Panc1 (cell line): ENCODE results near the gene ARPP21. TPM values are rescaled to one million over a fixed set of nuclear protein-coding genes. Genes with fewer than 3 reads are reported as not detected.

Experiments used
- ATAC-seq: fragments of 200-7000 bp; cut with Tn5 transposase; 2 replicates; pipeline ENCODE4 v1.9.1; 2020; ENCODE audit warnings: mild to moderate bottlenecking, moderate library complexity
- BruUV-seq: library from RNA; stranded (reverse); fragments of 400-500 nt; replicated peaks from 2 replicates; lab custom pipeline; 2021; lab: Mats Ljungman, UMichigan
- CTCF ChIA-PET: fragments of 300-600 bp; sonication (Branson Sonifier 250); formaldehyde crosslinking; loops from one replicate; lab custom pipeline; 2022; ENCODE audit warnings: antibody characterized with exemption; lab: Charles Lee
- POLR2A ChIA-PET: fragments of 300-600 bp; sonication (Branson Sonifier 250); formaldehyde crosslinking; loops from one replicate; lab custom pipeline; 2022; ENCODE audit warnings: antibody characterized with exemption; lab: Charles Lee
- DNase-seq: peaks from one replicate; pipeline ENCODE4 v3.0.0-alpha.2; 2010; ENCODE audit warnings: low read depth, low spot score
- H3K27ac ChIP-seq: 2 replicates; pipeline ENCODE4 v1.5.1; 2011; ENCODE audit warnings: mild to moderate bottlenecking, low read length, inconsistent platforms
- H3K27me3 ChIP-seq: fragments of 200-500 bp; sonication (Bioruptor generic); 2 replicates; pipeline ENCODE4 v1.6.0; 2014; ENCODE audit warnings: low read length, inconsistent platforms; ENCODE audit not compliant: control insufficient read depth, insufficient read depth
- H3K36me3 ChIP-seq: fragments of 200-500 bp; sonication (Bioruptor generic); 2 replicates; pipeline ENCODE4 v1.5.1; 2014; ENCODE audit warnings: inconsistent platforms, mild to moderate bottlenecking, low read length, moderate library complexity; ENCODE audit not compliant: control insufficient read depth, insufficient read depth
- H3K4me1 ChIP-seq: 2 replicates; pipeline ENCODE4 v1.5.1; 2011; ENCODE audit warnings: inconsistent platforms, mild to moderate bottlenecking, low read length, moderate library complexity; ENCODE audit not compliant: control insufficient read depth, insufficient read depth
- H3K4me3 ChIP-seq, 2 experiments: 2 replicates each; pipeline ENCODE4 v1.5.1; 2011 to 2012; ENCODE audit warnings: low read depth in 2 of 2, low read length in 2 of 2, mild to moderate bottlenecking in 2 of 2, inconsistent platforms in 1 of 2, moderate library complexity in 1 of 2
- H3K9me3 ChIP-seq: fragments of 200-500 bp; sonication (Bioruptor generic); 2 replicates; pipeline ENCODE4 v1.5.1; 2014; ENCODE audit warnings: low read depth, mild to moderate bottlenecking, inconsistent platforms, low read length, moderate library complexity; ENCODE audit not compliant: control insufficient read depth, insufficient read depth
- CTCF ChIP-seq: fragments of 450-650 bp; IDR thresholded peaks from 2 replicates; pipeline ENCODE4 v1.5.1; 2017; ENCODE audit warnings: mild to moderate bottlenecking
- POLR2AphosphoS5 ChIP-seq: IDR thresholded peaks from 2 replicates; pipeline ENCODE4 v1.6.1; 2012; ENCODE audit warnings: mild to moderate bottlenecking, low read depth, low read length, moderate library complexity
- REST ChIP-seq, 2 experiments: IDR thresholded peaks; 2 replicates each; pipeline ENCODE4 v1.6.1; 2011 to 2012; ENCODE audit warnings: low read depth in 2 of 2, control low read depth in 1 of 2, low read length in 1 of 2, mild to moderate bottlenecking in 1 of 2, moderate library complexity in 1 of 2; ENCODE audit not compliant: insufficient read depth in 1 of 2
- SIN3A ChIP-seq: IDR thresholded peaks from 2 replicates; pipeline ENCODE4 v1.6.1; 2012; ENCODE audit warnings: low read depth, mild to moderate bottlenecking, low read length, moderate library complexity, borderline replicate concordance; ENCODE audit not compliant: insufficient read depth
- TCF7L2 ChIP-seq: IDR thresholded peaks from 2 replicates; pipeline ENCODE4 v1.6.1; 2011; ENCODE audit warnings: mild to moderate bottlenecking, low read depth, low read length, inconsistent platforms
- in situ Hi-C: cut with HindIII; loops from 2 replicates; pipeline ENCODE4 v1.10.0; 2016; ENCODE audit warnings: low sequenced_read_pairs, low pct_unique_long_range_greater_than_20kb
- intact Hi-C: fragments of 100-400 bp; cut with micrococcal nuclease; formaldehyde crosslinking; loops from one replicate; pipeline ENCODE4 v1.10.0; 2022; ENCODE audit not compliant: unreplicated experiment
- total RNA-seq: library from RNA; stranded (reverse); gene quantifications from one replicate; pipeline ENCODE4 v1.2.1, GENCODE V29; 2021; ENCODE audit not compliant: unreplicated experiment

The ARPP21 gene
- total RNA-seq, 1 experiment from 2014 or later = not detected

- ChIA-PET CTCF (no interaction called here), POLR2A (no interaction called here)
- ATAC-seq (no peak), DNase-seq (no peak)
- in situ Hi-C loops = no loop called here
- Histone ChIP-seq H3K36me3 (no peaks in the 10 kb centered on the region), H3K27me3 (no peaks in the 10 kb centered on the region), H3K4me1 (no peaks in the 10 kb centered on the region), H3K27ac (no peak overlapping the region), H3K9me3 (no peaks in the 10 kb centered on the region), H3K4me3 (no peak overlapping the region)
- TF ChIP-seq SIN3A (no peak), POLR2AphosphoS5 (no peak), TCF7L2 (no peak), CTCF (no peak), REST (IDR thresholded peaks at IDR 0.05; ENCODE audit: insufficient read depth in 1 of 2, low read depth in 2 of 2, low read length in 1 of 2) (no peak)
- no TSS peak for BruUV-seq
- intact Hi-C loops = no loop called here
Observed at GRCh38 chr3:35724106-35724505, 84.8 kb downstream of the ARPP21 start.

GRCh38 chr3:35727179-35727578 lies 87.9 kb downstream of the ARPP21 start:
- DNase-seq (no peak), ATAC-seq (no peak)
- H3K9me3 ChIP-seq = no peaks in the 10 kb centered on the region
- no peak for TF ChIP-seq REST (IDR thresholded peaks at IDR 0.05; ENCODE audit: insufficient read depth in 1 of 2, low read depth in 2 of 2, low read length in 1 of 2)
- TF ChIP-seq CTCF = no peak
- no peak for TF ChIP-seq POLR2AphosphoS5
- no peak for TF ChIP-seq TCF7L2
- no peak for TF ChIP-seq SIN3A
- no peaks in the 10 kb centered on the region for H3K4me1 ChIP-seq
- no peak overlapping the region for H3K4me3 ChIP-seq
- no peaks in the 10 kb centered on the region for H3K27me3 ChIP-seq
- no peaks in the 10 kb centered on the region for H3K36me3 ChIP-seq
- POLR2A ChIA-PET = no interaction called here
- BruUV-seq = no TSS peak
- in situ Hi-C loops = no loop called here
- no peak overlapping the region for H3K27ac ChIP-seq
- intact Hi-C loops = no loop called here
- CTCF ChIA-PET = no interaction called here
